HG03342 (cell line): ENCODE measurements around the gene ZFYVE21.

Experiments
- ATAC-seq: cut with Tn5 transposase; IDR thresholded peaks from one replicate; pipeline ENCODE4 v1.9.1; 2021; ENCODE audit warnings: mild to moderate bottlenecking, moderate library complexity; ENCODE audit not compliant: unreplicated experiment

The ZFYVE21 gene

DNA sequence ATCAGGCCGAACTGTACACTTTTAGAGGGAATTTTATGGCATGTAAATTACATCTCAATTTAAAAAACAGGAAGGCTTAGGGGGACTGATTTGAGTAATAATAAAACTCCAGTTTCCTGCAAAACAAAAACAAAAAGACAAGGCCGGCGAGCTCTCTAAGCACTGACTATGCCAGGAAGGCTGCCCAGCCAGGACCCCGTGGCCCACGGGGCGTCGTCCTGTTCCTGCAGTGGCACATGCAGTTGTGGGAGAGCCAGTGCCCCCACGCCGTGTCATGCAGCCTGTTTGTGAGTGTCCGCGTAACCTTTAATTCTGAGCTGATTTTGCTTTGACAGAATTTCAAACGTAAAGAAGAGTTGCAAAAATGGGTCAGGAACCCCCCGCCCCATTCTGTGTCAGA lies 10.9 kb upstream of the ZFYVE21 start:
- no peak for ATAC-seq

GRCh38 chr14:103705118-103705503 lies 10.5 kb upstream of the ZFYVE21 start:
- ATAC-seq: no peak

DNA sequence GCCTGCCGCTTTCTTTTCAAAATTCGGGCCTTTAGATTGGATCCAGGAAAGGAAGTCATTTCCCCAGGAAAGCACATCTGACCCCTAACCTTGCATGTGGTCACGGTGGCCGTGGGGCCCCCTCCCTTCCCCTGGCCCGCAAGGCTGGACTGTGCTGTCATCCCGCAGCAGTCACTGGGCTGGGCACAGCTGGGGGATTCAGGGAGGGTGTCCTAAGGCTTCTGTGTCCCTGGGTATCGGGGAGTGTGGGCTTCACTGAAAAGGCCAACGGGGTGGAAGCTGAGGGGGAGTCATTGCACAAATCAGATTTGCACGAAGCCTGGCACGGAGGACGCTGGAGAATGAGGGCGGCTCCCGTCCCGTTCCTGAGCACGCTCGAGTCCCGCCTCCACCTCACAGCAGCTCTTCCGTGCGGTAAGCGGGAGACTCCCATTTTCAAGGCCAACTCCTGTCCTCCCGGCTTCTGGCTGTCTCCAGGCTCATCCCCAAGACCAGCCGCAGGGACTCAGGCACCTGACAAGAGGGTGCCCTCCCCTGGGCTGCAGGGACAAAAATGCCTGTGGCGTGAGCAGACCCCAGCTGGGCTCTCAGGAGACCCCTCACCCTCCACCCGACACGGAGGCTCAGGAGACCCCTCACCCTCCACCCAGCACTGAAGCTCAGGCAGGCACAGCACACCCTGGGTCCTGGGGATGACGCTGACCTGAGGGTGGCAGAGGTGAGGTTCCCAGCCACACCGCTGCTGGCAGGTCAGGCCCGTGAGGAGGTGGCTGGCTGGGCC lies 9.9 kb upstream of the ZFYVE21 start:
- no peak for ATAC-seq

- no peak for ATAC-seq
Measured at GRCh38 chr14:103706551-103707328, 8.9 kb upstream of the ZFYVE21 start.

- no peak for ATAC-seq
Measured at GRCh38 chr14:103707329-103708263, 8.0 kb upstream of the ZFYVE21 start.

GRCh38 chr14:103708750-103709187 lies 6.8 kb upstream of the ZFYVE21 start:
- no peak for ATAC-seq

DNA sequence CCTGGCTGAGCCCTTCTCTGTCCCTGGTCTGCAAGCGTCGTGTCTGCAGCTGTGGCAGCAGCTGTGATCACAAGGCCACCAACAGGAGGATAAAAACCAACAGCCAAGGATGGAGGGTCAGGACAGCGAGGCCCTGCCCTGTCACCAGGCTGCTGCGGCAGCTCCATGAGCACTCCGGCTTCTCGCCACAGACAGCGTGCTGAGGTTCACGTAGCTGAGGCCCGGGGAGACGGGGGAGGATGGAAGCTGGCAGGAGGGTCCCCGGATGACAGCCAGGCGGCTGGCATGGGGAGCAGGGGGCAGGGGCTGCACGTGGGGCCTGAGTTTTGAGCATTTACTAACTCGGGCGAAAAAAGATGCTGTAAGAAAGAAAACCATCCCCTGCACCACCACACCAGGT lies 5.8 kb upstream of the ZFYVE21 start:
- ATAC-seq: no peak

DNA sequence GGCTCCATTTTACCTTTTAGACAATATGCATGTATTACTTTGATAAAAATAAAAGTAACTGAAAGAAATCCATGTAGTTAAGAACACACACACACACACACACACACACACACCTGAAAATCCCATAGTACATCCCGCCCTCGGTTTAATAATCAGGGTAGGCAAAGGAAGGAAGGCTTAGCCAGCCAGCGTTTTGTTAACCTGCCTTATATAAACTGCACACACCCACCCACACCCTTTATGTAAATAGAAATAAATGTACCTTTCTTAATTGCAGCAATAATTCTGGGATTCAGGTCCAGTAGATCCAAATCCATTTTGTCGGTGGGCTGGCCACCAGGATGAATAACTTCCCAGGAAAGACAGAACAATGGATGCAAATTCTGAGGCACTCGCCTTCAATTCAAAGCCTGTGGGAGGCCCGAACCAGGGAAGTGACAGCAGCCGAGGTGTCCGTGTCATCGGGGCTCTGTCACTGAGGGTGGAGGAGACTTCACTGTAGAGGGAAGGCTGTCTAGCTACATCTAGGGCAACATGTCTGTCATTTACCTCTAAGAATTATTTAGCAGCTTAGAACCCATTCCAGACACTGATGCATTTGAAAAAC lies 4.7 kb upstream of the ZFYVE21 start:
- no peak for ATAC-seq

GRCh38 chr14:103711516-103712431 lies 3.8 kb upstream of the ZFYVE21 start:
- no peak for ATAC-seq

DNA sequence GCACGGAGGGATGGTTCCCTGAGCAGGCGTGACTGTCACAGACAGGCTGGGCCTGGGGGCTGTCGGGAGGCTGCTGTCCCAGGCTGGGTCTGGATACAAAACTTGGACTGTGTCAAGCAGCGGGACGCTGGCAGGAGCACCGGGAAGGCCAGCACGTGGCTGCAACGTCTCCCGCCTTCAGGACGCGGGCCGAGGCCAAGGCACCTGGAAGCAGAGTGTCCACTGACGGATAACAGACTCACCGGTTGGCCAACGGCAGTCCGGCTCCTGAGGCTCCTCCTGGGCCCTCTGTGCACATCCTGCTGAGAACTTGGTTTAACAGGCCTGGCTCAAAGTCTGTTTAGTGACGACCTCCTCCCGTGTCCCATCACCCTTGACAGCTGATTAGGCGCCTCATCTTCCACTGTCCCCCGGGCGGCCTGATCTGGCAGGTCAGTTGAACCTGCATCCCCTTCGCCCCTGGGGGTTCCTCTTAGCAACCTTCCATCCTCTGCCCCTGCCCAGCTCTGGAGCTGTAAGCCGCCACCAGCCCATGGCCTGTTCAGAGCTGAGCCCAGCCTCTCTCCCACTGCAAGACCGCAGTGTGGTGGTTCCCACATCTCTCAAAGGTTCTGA lies 2.9 kb upstream of the ZFYVE21 start:
- no peak for ATAC-seq

- no peak for ATAC-seq
Measured at GRCh38 chr14:103713304-103714062, 2.1 kb upstream of the ZFYVE21 start.

- ATAC-seq: no peak
Measured at GRCh38 chr14:103714063-103714724, 1.4 kb upstream of the ZFYVE21 start.

DNA sequence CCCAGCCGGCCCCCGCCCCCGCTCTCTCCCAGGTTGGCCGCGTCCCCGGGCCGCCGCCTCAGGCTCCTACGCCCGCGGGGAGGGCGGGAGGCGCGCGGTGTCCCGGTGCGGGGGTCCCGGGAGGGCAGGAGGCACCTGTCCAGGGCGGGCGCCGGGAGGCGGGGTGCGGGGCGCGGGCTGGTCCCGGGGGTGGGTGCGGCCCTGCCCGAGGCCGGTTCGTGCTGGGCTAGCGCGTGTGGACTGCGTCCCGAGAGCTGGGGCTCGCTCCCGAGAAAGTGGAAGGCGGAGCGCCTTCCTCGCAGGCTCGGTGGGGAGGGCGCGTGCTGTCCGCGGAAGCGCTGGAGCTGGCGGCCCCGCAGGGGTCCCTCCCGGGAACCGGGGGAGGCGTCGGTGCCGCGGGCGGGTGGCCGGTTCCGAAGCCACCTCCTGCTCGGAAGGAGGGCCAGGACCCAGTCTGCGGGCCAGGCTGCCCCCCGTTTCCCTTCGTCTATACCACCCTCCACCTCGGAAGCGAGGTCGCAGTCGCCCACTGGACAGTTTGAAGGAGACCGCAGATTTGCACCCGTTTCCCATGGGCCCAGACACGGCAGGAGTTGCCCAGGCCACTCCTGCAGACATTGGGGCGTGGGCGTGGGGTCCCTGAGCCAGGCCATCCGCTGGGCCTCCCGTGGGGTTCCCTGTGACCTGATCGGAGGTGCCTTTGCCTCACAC lies 636 bp downstream of the ZFYVE21 start:
- ATAC-seq: no peak

DNA sequence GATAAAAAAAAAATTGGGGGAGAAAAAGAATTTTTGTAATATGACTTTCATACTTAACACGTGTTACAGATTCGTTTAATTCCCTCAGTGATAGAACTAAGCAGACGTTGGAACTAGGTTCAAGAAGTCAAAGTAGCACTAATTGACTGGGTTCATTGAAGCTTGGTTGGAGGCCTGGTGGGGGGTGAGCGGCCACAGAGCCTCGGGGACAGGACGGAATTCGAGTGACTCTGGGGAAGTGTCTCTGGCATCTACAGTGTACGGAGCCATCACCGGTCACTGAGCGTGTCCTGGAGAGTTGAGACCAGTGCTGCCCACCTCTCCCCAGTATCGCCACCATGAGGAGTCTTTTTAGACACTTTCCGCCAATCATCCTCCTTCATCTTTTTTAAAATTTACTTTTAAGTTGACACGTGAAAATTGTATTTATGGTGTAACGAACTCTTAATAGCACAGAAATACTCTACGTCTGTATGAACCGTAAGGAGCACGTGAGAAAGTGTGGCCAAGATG lies 1.3 kb downstream of the ZFYVE21 start:
- ATAC-seq: no peak

- ATAC-seq: no peak
Measured at GRCh38 chr14:103718572-103718971, 3.0 kb downstream of the ZFYVE21 start.

DNA sequence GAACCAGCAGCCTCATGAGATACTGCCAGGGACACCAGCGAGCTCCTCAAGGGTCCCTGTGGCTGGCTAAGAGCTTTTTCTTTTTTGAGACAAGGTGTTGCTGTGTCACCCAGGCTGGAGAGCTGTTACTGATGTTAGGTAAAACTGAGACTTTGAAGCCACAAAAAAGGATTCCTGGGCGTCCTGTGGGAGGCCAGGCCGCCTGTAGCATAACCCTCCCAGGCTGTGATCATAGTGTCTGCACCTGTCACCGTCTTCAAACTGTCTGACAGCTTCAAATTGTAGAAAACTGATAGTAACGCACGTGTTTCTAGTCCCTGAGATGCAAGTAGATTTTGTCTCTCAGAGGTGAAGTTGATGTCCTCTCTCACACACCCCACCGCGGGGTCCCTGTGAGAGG lies 4.1 kb downstream of the ZFYVE21 start:
- ATAC-seq: no peak
